HepG2 (cell line): ENCODE measurements around the gene SEMA4C. TPM values are rescaled to one million over a fixed set of nuclear protein-coding genes. Genes with fewer than 3 reads are reported as not detected.

ENCODE experiments used
- AGO2 ChIP-seq: fragments of 200-400 bp; formaldehyde crosslinking; optimal IDR thresholded peaks from 2 replicates; pipeline ENCODE3; 2017; ENCODE audit warnings: mild to moderate bottlenecking, low read depth, low read length, moderate library complexity
- ARHGAP35 ChIP-seq: sonication (generic); formaldehyde crosslinking; IDR thresholded peaks from 2 replicates; pipeline ENCODE4 v1.9.0; 2022; ENCODE audit warnings: mild to moderate bottlenecking, inconsistent platforms, moderate library complexity, missing genetic modification reagents, borderline replicate concordance
- FOXP1 ChIP-seq, 2 experiments: fragments of 450-650 bp in 1 of 2; IDR thresholded peaks; 2 replicates each; pipeline ENCODE4 v1.6.1; 2017 to 2018; ENCODE audit warnings: antibody characterized with exemption in 1 of 2
- GFI1 ChIP-seq: sonication (generic); formaldehyde crosslinking; IDR thresholded peaks from 2 replicates; pipeline ENCODE4 v1.5.0; 2020; ENCODE audit warnings: missing genetic modification reagents, mild to moderate bottlenecking, borderline replicate concordance
- NR2C2 ChIP-seq: sonication (generic); formaldehyde crosslinking; IDR thresholded peaks from 2 replicates; pipeline ENCODE4 v1.4.0; 2020; ENCODE audit warnings: missing genetic modification reagents, mild to moderate bottlenecking, moderate library complexity, borderline replicate concordance
- PHF5A ChIP-seq: IDR thresholded peaks from one replicate; pipeline ENCODE4 v1.6.1; 2018; ENCODE audit warnings: low read depth, missing genetic modification reagents; ENCODE audit not compliant: unreplicated experiment
- PRDM10 ChIP-seq: sonication (generic); formaldehyde crosslinking; IDR thresholded peaks from 2 replicates; pipeline ENCODE4 v1.4.0; 2020; ENCODE audit warnings: low read depth, missing genetic modification reagents
- PRDM15 ChIP-seq: sonication (generic); formaldehyde crosslinking; IDR thresholded peaks from 2 replicates; pipeline ENCODE4 v1.4.0; 2020; ENCODE audit warnings: missing genetic modification reagents
- RFXAP ChIP-seq: sonication (generic); formaldehyde crosslinking; IDR thresholded peaks from 2 replicates; pipeline ENCODE4 v1.4.0; 2020; ENCODE audit warnings: missing genetic modification reagents, borderline replicate concordance
- SP2 ChIP-seq: sonication (generic); formaldehyde crosslinking; IDR thresholded peaks from 2 replicates; pipeline ENCODE4 v1.5.1; 2020; ENCODE audit warnings: mild to moderate bottlenecking, missing genetic modification reagents
- TCF12 ChIP-seq, 2 experiments: fragments of 450-650 bp in 1 of 2; sonication (generic) in 1 of 2; formaldehyde crosslinking in 1 of 2; IDR thresholded peaks; 2 replicates each; pipeline versions ENCODE4 v1.6.1 to v1.8.0; 2017 to 2022; ENCODE audit warnings: antibody characterized with exemption in 1 of 2, mild to moderate bottlenecking in 1 of 2, missing genetic modification reagents in 1 of 2, moderate library complexity in 1 of 2
- ZFP91 ChIP-seq: sonication (generic); formaldehyde crosslinking; IDR thresholded peaks from 2 replicates; pipeline ENCODE4 v1.9.0; 2022; ENCODE audit warnings: missing genetic modification reagents, mild to moderate bottlenecking, borderline replicate concordance
- ZNF256 ChIP-seq: sonication (generic); formaldehyde crosslinking; conservative IDR thresholded peaks from 2 replicates; pipeline ENCODE4 v1.4.0; 2020; ENCODE audit warnings: missing genetic modification reagents
- ZNF674 ChIP-seq: sonication (generic); formaldehyde crosslinking; IDR thresholded peaks from 2 replicates; pipeline ENCODE4 v1.5.0; 2020; ENCODE audit warnings: low read depth, mild to moderate bottlenecking, missing genetic modification reagents
- polyA plus RNA-seq, 8 experiments: library from polyadenylated mRNA; depleted of rRNA in 3 of 8; stranded (reverse) in 7 of 8; unstranded in 1 of 8; fragments of >200 nt; fragmentation: Illumina TruSeq in 4 of 8; extraction: Trizol in 4 of 8; gene quantifications; 2 replicates each; pipeline versions ENCODE4 v1.2.1 to v1.2.3, GENCODE V29; 2011 to 2016; ENCODE audit warnings: low read depth in 4 of 8, missing spikeins in 1 of 8, mixed read lengths in 1 of 8; ENCODE audit not compliant: insufficient read depth in 1 of 8
- total RNA-seq, 5 experiments: library from RNA; depleted of rRNA; stranded (reverse); fragments of >200 nt; fragmentation: Illumina TruSeq; extraction: Trizol; gene quantifications; 2 replicates each; pipeline ENCODE4 v1.2.3, GENCODE V29; 2016; ENCODE audit warnings: low read depth in 1 of 5
- TF ChIP-seq, protein P1 (sequence below): sonication (generic); formaldehyde crosslinking; IDR thresholded peaks from 2 replicates; pipeline ENCODE4 v1.8.1; 2022; ENCODE audit warnings: mild to moderate bottlenecking, missing genetic modification reagents
- TF ChIP-seq, protein P2 (sequence below): sonication (generic); formaldehyde crosslinking; IDR thresholded peaks from 2 replicates; pipeline ENCODE4 v1.4.0; 2020; ENCODE audit warnings: missing genetic modification reagents

Gene SEMA4C
- total and polyA plus RNA-seq, 2 of the 13 experiments (the other 11 are each of a cell fraction or from before 2014, with no cell fraction given): 25.9 to 46.6 TPM

DNA sequence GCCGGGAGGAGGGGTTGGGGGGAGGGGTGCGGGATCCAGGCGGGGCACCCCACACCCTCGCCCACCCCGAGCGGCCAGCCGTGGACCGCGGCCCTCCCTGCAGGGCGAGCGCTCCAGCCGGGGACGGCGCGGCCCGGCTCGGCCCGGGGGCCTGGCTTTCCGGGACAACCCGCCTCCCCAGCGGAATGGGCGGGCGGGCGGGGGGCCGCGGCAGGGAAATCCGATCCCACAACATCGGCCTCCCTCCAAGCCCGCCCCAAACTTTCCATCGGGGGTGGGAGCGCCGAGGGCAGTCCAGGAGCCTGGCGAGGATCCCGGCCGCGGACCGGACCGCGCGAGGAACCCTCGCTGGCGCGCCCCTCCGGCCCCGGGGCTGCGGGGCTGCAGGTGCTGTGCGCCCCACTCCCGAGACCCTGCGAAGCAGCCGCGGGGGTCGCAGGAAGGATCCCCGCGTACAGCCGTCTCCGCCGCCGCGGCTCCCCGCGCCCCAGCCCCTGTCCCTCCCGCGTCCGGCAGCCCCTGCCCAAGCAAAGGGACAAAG is 529 bp downstream of the SEMA4C start (continued):
- TF ChIP-seq PRDM15 (CRISPR knock-in tag) (peak; percentile 97), PRDM10 (CRISPR knock-in tag) (no peak), ARHGAP35 (CRISPR knock-in tag) (no peak), GFI1 (no peak), ZNF674 (CRISPR knock-in tag) (no peak), RFXAP (CRISPR knock-in tag) (no peak; the same call in 1 of the 2 replicates), AGO2 (peak; percentile 1), FOXP1 (IDR thresholded peaks at IDR 0.05) (no peak), FOXP1 (CRISPR knock-in tag; IDR thresholded peaks at IDR 0.05) (no peak), PHF5A (no peak), ZFP91 (CRISPR knock-in tag) (no peak), ZNF256 (peak; percentile 67; the same call in 1 of the 2 replicates), NR2C2 (no peak), TCF12 (IDR thresholded peaks at IDR 0.05) (no peak), TCF12 (CRISPR knock-in tag; IDR thresholded peaks at IDR 0.05) (no peak), SP2 (CRISPR knock-in tag) (no peak; the same call in 1 of the 2 replicates)
- TF ChIP-seq, protein P1, sequence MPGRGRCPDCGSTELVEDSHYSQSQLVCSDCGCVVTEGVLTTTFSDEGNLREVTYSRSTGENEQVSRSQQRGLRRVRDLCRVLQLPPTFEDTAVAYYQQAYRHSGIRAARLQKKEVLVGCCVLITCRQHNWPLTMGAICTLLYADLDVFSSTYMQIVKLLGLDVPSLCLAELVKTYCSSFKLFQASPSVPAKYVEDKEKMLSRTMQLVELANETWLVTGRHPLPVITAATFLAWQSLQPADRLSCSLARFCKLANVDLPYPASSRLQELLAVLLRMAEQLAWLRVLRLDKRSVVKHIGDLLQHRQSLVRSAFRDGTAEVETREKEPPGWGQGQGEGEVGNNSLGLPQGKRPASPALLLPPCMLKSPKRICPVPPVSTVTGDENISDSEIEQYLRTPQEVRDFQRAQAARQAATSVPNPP (CRISPR knock-in tag): no peak
- TF ChIP-seq, protein P2, sequence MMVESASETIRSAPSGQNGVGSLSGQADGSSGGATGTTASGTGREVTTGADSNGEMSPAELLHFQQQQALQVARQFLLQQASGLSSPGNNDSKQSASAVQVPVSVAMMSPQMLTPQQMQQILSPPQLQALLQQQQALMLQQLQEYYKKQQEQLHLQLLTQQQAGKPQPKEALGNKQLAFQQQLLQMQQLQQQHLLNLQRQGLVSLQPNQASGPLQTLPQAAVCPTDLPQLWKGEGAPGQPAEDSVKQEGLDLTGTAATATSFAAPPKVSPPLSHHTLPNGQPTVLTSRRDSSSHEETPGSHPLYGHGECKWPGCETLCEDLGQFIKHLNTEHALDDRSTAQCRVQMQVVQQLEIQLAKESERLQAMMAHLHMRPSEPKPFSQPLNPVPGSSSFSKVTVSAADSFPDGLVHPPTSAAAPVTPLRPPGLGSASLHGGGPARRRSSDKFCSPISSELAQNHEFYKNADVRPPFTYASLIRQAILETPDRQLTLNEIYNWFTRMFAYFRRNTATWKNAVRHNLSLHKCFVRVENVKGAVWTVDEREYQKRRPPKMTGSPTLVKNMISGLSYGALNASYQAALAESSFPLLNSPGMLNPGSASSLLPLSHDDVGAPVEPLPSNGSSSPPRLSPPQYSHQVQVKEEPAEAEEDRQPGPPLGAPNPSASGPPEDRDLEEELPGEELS: no peak
